Muscle of leg (tissue), 11 donors: Measurements from ENCODE around the gene ANKRD27. TPM values are rescaled to one million over a fixed set of nuclear protein-coding genes. Genes with fewer than 3 reads are reported as not detected.

Experiments
- DNase-seq: peaks from one replicate; pipeline ENCODE4 v3.0.0; 2013
- H3K27ac ChIP-seq: one replicate; pipeline ENCODE4 v1.5.1; 2013; ENCODE audit warnings: mild to moderate bottlenecking, low read length, control low read depth
- H3K27me3 ChIP-seq: one replicate; pipeline ENCODE4 v1.6.1; 2013; ENCODE audit warnings: low read length; ENCODE audit not compliant: control insufficient read depth, insufficient read depth
- H3K36me3 ChIP-seq: one replicate; pipeline ENCODE4 v1.6.1; 2013; ENCODE audit warnings: low read length; ENCODE audit not compliant: control insufficient read depth, insufficient read depth
- H3K4me1 ChIP-seq: one replicate; pipeline ENCODE4 v1.6.1; 2013; ENCODE audit warnings: low read length; ENCODE audit not compliant: control insufficient read depth, insufficient read depth
- H3K4me3 ChIP-seq: one replicate; pipeline ENCODE4 v1.5.1; 2013; ENCODE audit warnings: low read length, control low read depth
- H3K9me3 ChIP-seq: replicated peaks from 2 replicates; pipeline ENCODE4 v1.6.1; 2013; ENCODE audit warnings: low read depth, low read length; ENCODE audit not compliant: control insufficient read depth
- WGBS: methylation state at CpG from one replicate; pipeline ENCODE4 v1.1.5; 2013; ENCODE audit warnings: missing lambda C conversion rate; ENCODE audit not compliant: insufficient coverage; 5-methylcytosine and 5-hydroxymethylcytosine counted together
- polyA plus RNA-seq, 8 donors: library from polyadenylated mRNA; unstranded; fragments of 120-200 nt; gene quantifications; one replicate each; pipeline versions ENCODE4 v1.2.1 to v1.2.3, GENCODE V29; 2013; ENCODE audit warnings: inconsistent platforms in 1 of 8, low replicate concordance in 1 of 8; ENCODE audit not compliant: insufficient read length in 8 of 8, insufficient read depth in 1 of 8
- total RNA-seq: library from RNA; stranded (reverse); fragments of 120-200 nt; gene quantifications from one replicate; pipeline ENCODE4 v1.2.4, GENCODE V29; 2013

Gene ANKRD27
- total and polyA plus RNA-seq, 9 donors, result 9.6 to 18.3 (median 11.6) TPM

DNA sequence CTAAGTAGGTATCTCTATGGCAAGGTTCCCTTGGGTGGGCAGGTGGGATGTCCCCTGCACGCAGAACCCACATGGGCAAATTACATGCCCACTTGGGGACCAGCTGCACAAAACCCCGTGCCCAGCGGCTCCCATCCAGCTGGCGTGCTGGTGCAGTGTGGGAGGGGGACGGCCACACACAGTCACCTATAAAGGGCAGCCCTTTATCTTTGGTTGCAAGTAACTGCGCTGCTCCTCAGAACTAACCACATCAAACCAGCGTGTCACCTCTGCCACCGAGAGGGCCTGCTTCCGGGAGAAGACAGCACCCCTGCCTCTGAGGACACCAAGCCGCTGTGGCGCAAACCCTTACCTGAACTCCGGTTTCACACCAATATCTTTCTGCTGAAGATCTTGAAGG, 32.2 kb downstream of the ANKRD27 start:
- peaks cover 61% of the 10 kb centered on the region for H3K36me3 ChIP-seq
- DNase-seq, result no peak
- H3K4me3 ChIP-seq, result no peak overlapping the region
- no peaks in the 10 kb centered on the region for H3K4me1 ChIP-seq
- no peaks in the 10 kb centered on the region for H3K27me3 ChIP-seq
- H3K9me3 ChIP-seq, result no peaks in the 10 kb centered on the region
- H3K27ac ChIP-seq, result no peak overlapping the region
- WGBS, result 94% methylated on average over 7 of the region's 12 CpGs

DNA sequence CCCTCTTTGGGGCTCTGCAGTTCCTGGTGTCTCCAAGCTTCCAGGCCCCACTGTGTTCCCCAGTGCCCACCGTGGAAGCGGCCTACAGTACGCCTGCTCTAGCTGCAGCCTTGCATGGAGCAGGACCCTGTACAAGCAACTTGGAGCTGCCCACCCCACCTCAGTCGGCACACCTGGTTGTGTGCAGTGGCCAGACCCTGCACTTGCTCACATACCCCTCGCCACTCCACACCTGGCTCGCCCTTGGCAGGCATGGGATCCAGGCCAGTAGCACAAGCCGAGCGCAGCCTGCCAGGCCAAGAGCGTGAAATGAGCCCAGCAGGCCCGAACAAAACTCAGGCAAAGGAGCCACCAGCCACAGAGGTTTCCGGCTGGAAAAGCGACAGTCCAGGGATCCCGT, 36.4 kb downstream of the ANKRD27 start:
- H3K36me3 ChIP-seq, result peaks cover 61% of the 10 kb centered on the region
- H3K27ac ChIP-seq, result no peak overlapping the region
- no peaks in the 10 kb centered on the region for H3K27me3 ChIP-seq
- over 99% methylated on average over 9 of the region's 13 CpGs for WGBS
- no peak for DNase-seq
- no peaks in the 10 kb centered on the region for H3K4me1 ChIP-seq
- no peak overlapping the region for H3K4me3 ChIP-seq
- no peaks in the 10 kb centered on the region for H3K9me3 ChIP-seq

DNA sequence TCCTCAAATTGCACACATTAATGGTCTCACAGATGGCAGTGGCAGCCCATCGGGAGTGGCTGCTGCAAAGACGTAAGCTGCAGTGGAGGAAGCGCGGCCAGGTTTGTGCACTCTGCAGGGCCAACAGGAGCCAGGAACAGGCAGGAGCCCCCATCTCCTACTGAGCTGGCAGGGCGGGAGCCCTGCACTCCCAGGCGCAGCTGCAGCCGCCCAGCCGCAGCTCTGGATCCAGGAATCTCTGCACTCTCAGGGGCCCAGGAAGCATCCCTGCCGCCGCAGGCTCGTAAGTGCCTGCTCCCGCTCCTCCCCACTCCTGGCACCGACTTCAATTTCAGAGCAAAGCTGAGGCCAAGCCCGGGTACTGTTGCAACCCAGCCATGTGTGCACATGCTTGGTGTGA, 37.5 kb downstream of the ANKRD27 start:
- H3K27me3 ChIP-seq, result no peaks in the 10 kb centered on the region
- no peaks in the 10 kb centered on the region for H3K9me3 ChIP-seq
- no peak overlapping the region for H3K27ac ChIP-seq
- H3K4me1 ChIP-seq, result no peaks in the 10 kb centered on the region
- peaks cover 55% of the 10 kb centered on the region for H3K36me3 ChIP-seq
- no peak for DNase-seq
- no peak overlapping the region for H3K4me3 ChIP-seq
- WGBS, result 89% methylated on average over 14 of the region's 14 CpGs

DNA sequence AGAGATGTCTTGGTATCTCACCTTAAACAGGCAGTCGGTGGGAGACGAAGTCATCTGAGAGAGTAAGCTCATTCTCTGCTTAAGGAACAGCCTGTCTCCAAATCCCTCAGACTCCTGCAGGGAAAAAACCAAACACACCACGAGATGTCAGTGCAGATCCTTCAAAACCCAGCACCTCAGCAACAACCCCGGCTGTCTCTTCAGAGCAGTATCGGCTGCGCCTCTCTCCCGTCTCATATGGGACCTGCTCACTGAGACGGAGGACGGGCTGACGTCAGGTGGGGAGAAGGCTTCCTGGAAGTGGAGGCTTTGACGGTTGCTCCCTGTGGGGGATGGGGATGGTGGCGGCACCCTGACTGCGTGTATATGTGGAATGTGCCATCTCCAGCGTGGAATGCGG, 43.6 kb downstream of the ANKRD27 start:
- Histone ChIP-seq H3K36me3 (peaks cover 57% of the 10 kb centered on the region), H3K27me3 (no peaks in the 10 kb centered on the region), H3K4me3 (no peak overlapping the region), H3K4me1 (no peaks in the 10 kb centered on the region), H3K27ac (no peak overlapping the region), H3K9me3 (no peaks in the 10 kb centered on the region)
- DNase-seq, result no peak
- 92% methylated on average over 3 of the region's 15 CpGs for WGBS

DNA sequence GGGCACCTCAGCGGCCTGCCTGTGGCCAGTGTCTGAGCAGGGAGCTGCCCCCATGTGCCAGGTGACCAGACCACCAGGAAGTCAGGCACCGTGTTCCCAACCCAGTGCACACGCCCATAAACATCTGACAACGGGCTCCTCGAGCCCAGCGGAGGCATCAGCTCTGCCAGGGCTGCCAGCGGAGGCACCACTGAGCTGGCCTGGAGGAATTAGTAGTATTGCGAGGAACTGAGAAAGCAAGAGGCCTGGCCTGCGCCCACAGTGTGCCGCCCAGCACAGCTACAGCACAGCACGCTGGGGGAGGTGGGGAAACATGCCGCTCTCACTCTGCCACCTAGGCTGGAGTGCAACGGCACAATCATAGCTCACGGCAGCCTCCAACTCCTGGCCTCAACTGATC, 44.6 kb downstream of the ANKRD27 start:
- Histone ChIP-seq H3K36me3 (peaks cover 50% of the 10 kb centered on the region), H3K4me1 (no peaks in the 10 kb centered on the region), H3K27me3 (no peaks in the 10 kb centered on the region), H3K9me3 (no peaks in the 10 kb centered on the region), H3K4me3 (no peak overlapping the region), H3K27ac (no peak overlapping the region)
- 86% methylated on average over 11 of the region's 14 CpGs for WGBS
- DNase-seq, result no peak

DNA sequence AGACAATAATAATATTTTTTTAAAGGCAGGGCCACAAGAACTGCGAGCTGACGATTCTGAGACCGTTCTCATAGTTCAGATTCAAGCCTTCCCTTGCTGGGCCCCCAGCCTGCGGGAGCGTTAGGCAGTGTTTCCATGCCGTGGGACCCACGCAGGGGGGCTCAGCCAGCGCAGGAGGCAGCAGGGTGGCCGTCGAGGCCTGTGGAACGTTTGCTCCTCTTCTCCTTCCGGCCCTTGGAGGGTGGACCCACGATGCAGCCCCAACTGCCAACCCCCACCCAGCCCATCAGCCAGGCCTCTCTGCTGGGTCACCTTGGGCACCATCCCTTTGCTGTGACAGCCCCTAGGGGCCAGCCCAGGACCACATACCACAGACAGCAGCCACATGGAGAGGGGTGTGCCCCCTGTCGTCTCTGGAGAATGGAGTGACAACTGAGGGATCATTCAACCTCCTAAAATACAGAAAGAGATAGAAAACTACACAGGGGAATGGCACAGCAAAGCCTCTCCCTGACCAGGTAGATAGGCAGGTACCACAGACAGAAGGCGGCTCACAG, 47.2 kb downstream of the ANKRD27 start:
- H3K27me3 ChIP-seq, result no peaks in the 10 kb centered on the region
- no peak overlapping the region for H3K4me3 ChIP-seq
- H3K9me3 ChIP-seq, result no peaks in the 10 kb centered on the region
- no peak for DNase-seq
- no peaks in the 10 kb centered on the region for H3K4me1 ChIP-seq
- peaks cover 58% of the 10 kb centered on the region for H3K36me3 ChIP-seq
- H3K27ac ChIP-seq, result no peak overlapping the region
- WGBS, result 81% methylated on average over 14 of the region's 15 CpGs

DNA sequence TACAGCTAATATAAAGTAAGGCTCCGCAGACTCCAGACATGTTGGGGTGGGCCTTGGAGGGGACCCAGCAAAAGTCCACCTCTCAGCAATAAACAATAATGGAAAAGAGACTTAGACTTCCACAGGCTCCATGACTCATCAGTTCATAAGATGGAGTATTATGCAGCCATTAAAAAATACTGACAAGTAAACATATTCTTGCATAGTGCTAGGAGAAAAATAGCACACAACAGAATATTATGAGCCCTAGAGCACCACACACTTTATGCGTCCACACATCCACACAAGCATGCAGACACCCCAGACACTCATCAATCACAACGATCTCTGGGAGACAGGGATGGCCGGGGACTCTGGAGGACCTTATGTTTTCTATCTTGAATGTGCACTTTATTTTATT, 48.0 kb downstream of the ANKRD27 start:
- WGBS, result no CpG with 5 or more reads among the region's 4 CpGs
- no peak for DNase-seq
- H3K4me3 ChIP-seq, result no peak overlapping the region
- H3K27ac ChIP-seq, result no peak overlapping the region
- no peaks in the 10 kb centered on the region for H3K9me3 ChIP-seq
- peaks cover 66% of the 10 kb centered on the region for H3K36me3 ChIP-seq
- no peaks in the 10 kb centered on the region for H3K27me3 ChIP-seq
- no peaks in the 10 kb centered on the region for H3K4me1 ChIP-seq

DNA sequence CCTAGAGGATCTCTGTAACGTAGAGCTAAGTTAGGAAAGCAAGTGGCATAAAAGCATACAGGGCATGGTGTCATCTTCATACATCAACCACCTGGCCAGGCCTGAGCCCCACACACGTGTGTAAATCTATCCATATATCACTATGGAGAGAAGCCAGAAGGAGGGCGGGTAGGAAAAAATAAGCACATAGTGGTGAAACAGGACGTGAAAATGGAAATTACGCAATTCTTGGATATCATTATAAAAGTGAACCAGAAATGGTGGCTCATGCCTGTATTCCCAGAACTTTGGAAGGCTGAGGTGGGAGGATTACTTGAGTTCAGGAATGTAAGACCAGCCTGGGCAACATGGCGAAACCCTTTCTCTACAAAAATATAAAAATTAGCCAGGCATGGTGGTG, 50.6 kb downstream of the ANKRD27 start:
- no CpG with 5 or more reads among the region's 6 CpGs for WGBS
- no peaks in the 10 kb centered on the region for H3K27me3 ChIP-seq
- no peak overlapping the region for H3K4me3 ChIP-seq
- H3K36me3 ChIP-seq, result peaks cover 54% of the 10 kb centered on the region
- no peak overlapping the region for H3K27ac ChIP-seq
- H3K4me1 ChIP-seq, result no peaks in the 10 kb centered on the region
- no peak for DNase-seq
- H3K9me3 ChIP-seq, result no peaks in the 10 kb centered on the region

DNA sequence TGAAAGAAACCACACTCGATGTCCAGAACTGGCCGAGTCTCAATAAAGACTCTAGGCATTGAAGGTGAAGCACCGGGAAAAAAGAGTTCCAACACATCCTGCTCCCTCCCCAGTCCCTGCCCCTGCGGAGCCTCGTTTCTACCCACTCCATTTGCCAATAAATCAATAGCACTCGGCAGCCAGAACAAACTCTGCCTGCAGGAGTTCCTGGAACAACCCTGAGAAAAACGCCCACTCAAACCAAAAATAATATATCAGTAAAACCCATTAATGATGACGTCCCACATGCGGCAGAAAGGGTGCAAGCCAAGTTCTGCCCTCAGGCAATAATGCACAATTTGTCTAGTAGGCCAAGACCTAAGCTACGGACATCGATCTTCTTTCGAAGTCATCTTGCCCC, 53.0 kb downstream of the ANKRD27 start:
- H3K36me3 ChIP-seq, result peaks cover 54% of the 10 kb centered on the region
- WGBS, result 74% methylated on average over 11 of the region's 12 CpGs

DNA sequence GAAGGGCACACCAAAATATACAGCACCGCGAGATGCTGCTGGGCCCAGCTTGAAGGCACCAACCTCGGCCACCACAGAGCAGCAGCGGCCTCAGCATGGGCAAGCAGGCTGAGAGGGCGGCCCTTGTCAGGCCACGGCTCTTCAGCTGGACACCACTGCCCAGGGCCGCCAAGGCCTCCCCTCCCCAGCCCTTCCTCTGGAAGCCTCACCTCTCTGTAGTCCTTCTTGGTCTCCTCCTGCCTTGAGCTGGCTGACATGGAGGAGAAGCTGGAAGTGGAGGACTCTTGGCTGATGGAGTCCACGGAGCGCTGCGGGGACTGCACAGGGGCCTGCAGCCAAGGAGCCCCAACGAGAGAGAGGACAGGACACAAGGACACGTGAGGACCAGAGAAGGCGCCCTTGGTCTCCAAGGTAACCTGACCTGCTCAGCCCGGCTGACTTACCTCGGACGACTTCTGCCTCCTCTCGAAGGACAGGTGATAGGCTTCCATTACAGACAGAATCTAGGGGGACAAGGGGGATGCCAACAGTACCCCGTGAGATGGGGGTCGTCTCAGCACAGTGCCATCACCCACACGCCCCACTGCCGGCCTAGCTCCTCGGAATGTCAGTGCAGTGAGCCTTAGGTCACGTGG, 55.8 kb downstream of the ANKRD27 start:
- DNase-seq, result no peak
- Histone ChIP-seq H3K4me3 (no peak overlapping the region), H3K9me3 (no peaks in the 10 kb centered on the region), H3K36me3 (peaks cover 70% of the 10 kb centered on the region), H3K27ac (no peak overlapping the region), H3K27me3 (no peaks in the 10 kb centered on the region), H3K4me1 (no peaks in the 10 kb centered on the region)
- 90% methylated on average over 22 of the region's 23 CpGs for WGBS

More for the DNA sequence above, 53.0 kb downstream of the ANKRD27 start:
- Histone ChIP-seq H3K4me1 (no peaks in the 10 kb centered on the region), H3K27me3 (no peaks in the 10 kb centered on the region), H3K9me3 (no peaks in the 10 kb centered on the region), H3K27ac (no peak overlapping the region), H3K4me3 (no peak overlapping the region)
- DNase-seq, result no peak

DNA sequence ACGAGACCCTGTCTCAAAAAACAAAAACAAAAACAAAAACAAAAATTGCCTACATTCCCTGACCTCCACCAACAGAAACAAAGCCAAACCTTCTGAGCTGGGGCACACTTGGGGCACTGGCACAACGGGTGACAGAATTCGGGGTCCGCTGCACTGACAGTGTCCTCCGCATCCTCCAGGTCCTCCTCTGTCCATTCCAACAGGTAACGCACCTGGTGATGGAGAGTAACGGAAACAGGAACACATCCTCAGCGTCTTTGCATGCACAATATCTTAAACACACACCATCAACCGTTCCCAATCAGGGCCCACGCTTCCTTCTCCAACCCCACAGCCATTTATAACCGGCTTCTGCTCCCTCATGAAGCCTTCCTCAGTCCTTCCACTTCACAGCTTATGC, 59.4 kb downstream of the ANKRD27 start:
- 85% methylated on average over 9 of the region's 11 CpGs for WGBS

More for the DNA sequence above, 59.4 kb downstream of the ANKRD27 start:
- Histone ChIP-seq H3K4me1 (no peaks in the 10 kb centered on the region), H3K27ac (no peak overlapping the region), H3K4me3 (no peak overlapping the region), H3K27me3 (no peaks in the 10 kb centered on the region), H3K9me3 (no peaks in the 10 kb centered on the region), H3K36me3 (peaks cover 67% of the 10 kb centered on the region)
- no peak for DNase-seq
